Measurements from ENCODE around the gene CNOT6.

Gene CNOT6

GRCh38 chr5:180618829-180619562, 124.8 kb downstream of the CNOT6 start:
- ChIA-PET CTCF (interaction anchor here (0.5 to 1.5 kb wide), 30 partner anchors 9 to 1925 kb away, joined by 3 to 16 read pairs (median 3); no protein-coding TSS in a partner anchor), POLR2A (interaction anchor here (0.5 to 1.0 kb wide), 2 partner anchors 14 to 243 kb away, joined by 3 read pairs; no protein-coding TSS in a partner anchor)
- Histone ChIP-seq H3K4me3 (ENCODE audit: low read depth, low read length) (peak overlapping the region; percentile 46), H3K36me3 (ENCODE audit: control insufficient read depth in 2 of 2, insufficient read depth in 1 of 2, low read length in 2 of 2) (peaks cover 0 to 17% of the 10 kb centered on the region in 2 experiments; a peak in 1 of 3 replicates), H3K27ac (ENCODE audit: extremely low read depth, low read depth, low read length) (peak overlapping the region; percentile 78; the same call in 1 of the 2 replicates), H3K9me3 (ENCODE audit: control insufficient read depth, insufficient read depth, low read depth, low read length) (no peaks in the 10 kb centered on the region), H3K4me1 (ENCODE audit: control insufficient read depth, insufficient read depth, low read length) (no peaks in the 10 kb centered on the region; the same call in 1 of the 2 replicates)
- TF ChIP-seq TRIM28 (IDR thresholded peaks at IDR 0.05; ENCODE audit: borderline replicate concordance, low read length) (no peak), ZNF146 (tag by site-specific recombination; IDR thresholded peaks at IDR 0.05) (no peak), SETDB1 (IDR thresholded peaks at IDR 0.05; ENCODE audit: insufficient read length, low read length) (no peak), ZNF23 (tag by site-specific recombination; IDR thresholded peaks at IDR 0.05; ENCODE audit: borderline replicate concordance) (no peak), SP7 (tag by site-specific recombination; IDR thresholded peaks at IDR 0.05) (no peak), ZNF660 (tag by site-specific recombination; IDR thresholded peaks at IDR 0.05) (peak; percentile 49; the same call in 1 of the 2 replicates), ZXDB (tag by site-specific recombination; IDR thresholded peaks at IDR 0.05) (peak; percentile 84), ZBTB49 (tag by site-specific recombination; IDR thresholded peaks at IDR 0.05; ENCODE audit: low read depth) (no peak), ZNF148 (tag by site-specific recombination; IDR thresholded peaks at IDR 0.05; ENCODE audit: borderline replicate concordance) (no peak), ZNF513 (tag by site-specific recombination; IDR thresholded peaks at IDR 0.05) (no peak), ZNF174 (tag by site-specific recombination; IDR thresholded peaks at IDR 0.05) (no peak), ZBTB44 (tag by site-specific recombination; IDR thresholded peaks at IDR 0.05) (no peak), ZNF112 (tag by site-specific recombination; IDR thresholded peaks at IDR 0.05) (no peak), KLF16 (tag by site-specific recombination; IDR thresholded peaks at IDR 0.05) (no peak), HOXA7 (CRISPR knock-in tag; IDR thresholded peaks at IDR 0.05; ENCODE audit: borderline replicate concordance) (no peak), OVOL3 (tag by site-specific recombination; IDR thresholded peaks at IDR 0.05) (no peak), KLF9 (tag by site-specific recombination; IDR thresholded peaks at IDR 0.05; ENCODE audit: low read depth) (no peak), MEIS1 (CRISPR knock-in tag; IDR thresholded peaks at IDR 0.05; ENCODE audit: borderline replicate concordance) (no peak), ZNF580 (tag by site-specific recombination; IDR thresholded peaks at IDR 0.05) (no peak), ZBTB21 (tag by site-specific recombination; IDR thresholded peaks at IDR 0.05) (no peak), ZBTB48 (tag by site-specific recombination; IDR thresholded peaks at IDR 0.05) (peak; percentile 57), ZNF449 (tag by site-specific recombination; IDR thresholded peaks at IDR 0.05) (no peak), ZNF776 (tag by site-specific recombination; IDR thresholded peaks at IDR 0.05; ENCODE audit: borderline replicate concordance) (no peak), ZNF521 (tag by site-specific recombination; IDR thresholded peaks at IDR 0.05) (no peak), MZF1 (tag by site-specific recombination; IDR thresholded peaks at IDR 0.05; ENCODE audit: borderline replicate concordance) (no peak)
